Neural progenitor cell (in vitro differentiated cells): ENCODE results near the gene DMBX1.
A peak's percentile ranks its signal among the peaks of the same experiment; 100 is the strongest.

ENCODE experiments used
- CTCF ChIP-seq: fragments of 200-600 bp; sonication (generic); IDR thresholded peaks from 2 replicates; pipeline ENCODE4 v1.5.1; 2017; ENCODE audit warnings: antibody characterized with exemption, mild to moderate bottlenecking
- EZH2 ChIP-seq: fragments of 200-600 bp; sonication (generic); IDR thresholded peaks from 2 replicates; pipeline ENCODE4 v1.6.1; 2017; ENCODE audit warnings: antibody characterized with exemption, mild to moderate bottlenecking, moderate library complexity

GRCh38 chr1:46489169-46489637, 433 bp upstream of the DMBX1 start:
- TF ChIP-seq CTCF (no peak), EZH2 (peak; percentile 97)
